Tibial nerve (tissue), 4 donors: ENCODE results near the gene KLK5.

Experiments
- EP300 ChIP-seq, 2 donors: sonication (generic); formaldehyde crosslinking; IDR thresholded peaks; one replicate each; pipeline ENCODE4 v1.6.1; 2017; ENCODE audit warnings: antibody characterized with exemption in 2 of 2, mild to moderate bottlenecking in 1 of 2
- TF ChIP-seq, protein P1 (sequence below), 5 experiments: fragments of 200-600 bp in 3 of 5; fragments of 450-650 bp in 2 of 5; sonication (generic) in 3 of 5; IDR thresholded peaks; one replicate each; pipeline ENCODE4 v1.5.1; 2016 to 2019; ENCODE audit warnings: antibody characterized with exemption in 5 of 5, mild to moderate bottlenecking in 3 of 5, moderate library complexity in 2 of 5

DNA sequence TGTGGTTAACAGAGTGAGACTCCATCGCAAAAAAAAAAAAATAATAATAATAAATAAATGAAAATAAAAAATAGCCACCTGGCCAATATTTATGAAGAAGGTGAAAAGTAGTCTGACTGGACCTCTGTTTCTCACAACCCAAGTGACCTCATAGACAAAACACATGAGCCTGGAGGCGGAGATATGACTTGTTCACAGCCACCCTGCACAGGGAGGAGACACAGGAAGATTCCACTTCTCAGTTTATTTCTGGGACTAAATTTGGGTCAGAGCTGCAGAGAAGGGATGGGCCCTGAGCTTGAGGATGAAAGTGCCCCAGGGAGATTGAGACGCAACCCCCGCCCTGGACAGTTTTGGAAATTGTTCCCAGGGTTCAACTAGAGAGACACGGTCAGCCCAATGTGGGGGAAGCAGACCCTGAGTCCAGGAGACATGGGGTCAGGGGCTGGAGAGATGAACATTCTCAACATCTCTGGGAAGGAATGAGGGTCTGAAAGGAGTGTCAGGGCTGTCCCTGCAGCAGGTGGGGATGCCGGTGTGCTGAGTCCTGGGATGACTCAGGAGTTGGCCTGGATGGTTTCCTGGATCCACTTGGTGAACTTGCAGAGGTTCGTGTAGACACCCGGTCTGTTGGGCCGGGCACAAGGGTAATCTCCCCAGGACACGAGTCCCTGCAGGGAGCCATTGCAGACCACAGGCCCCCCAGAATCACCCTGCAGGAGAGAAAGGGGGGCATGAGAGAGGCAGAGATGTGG, 9.6 kb downstream of the KLK5 start:
- TF ChIP-seq, protein P1, sequence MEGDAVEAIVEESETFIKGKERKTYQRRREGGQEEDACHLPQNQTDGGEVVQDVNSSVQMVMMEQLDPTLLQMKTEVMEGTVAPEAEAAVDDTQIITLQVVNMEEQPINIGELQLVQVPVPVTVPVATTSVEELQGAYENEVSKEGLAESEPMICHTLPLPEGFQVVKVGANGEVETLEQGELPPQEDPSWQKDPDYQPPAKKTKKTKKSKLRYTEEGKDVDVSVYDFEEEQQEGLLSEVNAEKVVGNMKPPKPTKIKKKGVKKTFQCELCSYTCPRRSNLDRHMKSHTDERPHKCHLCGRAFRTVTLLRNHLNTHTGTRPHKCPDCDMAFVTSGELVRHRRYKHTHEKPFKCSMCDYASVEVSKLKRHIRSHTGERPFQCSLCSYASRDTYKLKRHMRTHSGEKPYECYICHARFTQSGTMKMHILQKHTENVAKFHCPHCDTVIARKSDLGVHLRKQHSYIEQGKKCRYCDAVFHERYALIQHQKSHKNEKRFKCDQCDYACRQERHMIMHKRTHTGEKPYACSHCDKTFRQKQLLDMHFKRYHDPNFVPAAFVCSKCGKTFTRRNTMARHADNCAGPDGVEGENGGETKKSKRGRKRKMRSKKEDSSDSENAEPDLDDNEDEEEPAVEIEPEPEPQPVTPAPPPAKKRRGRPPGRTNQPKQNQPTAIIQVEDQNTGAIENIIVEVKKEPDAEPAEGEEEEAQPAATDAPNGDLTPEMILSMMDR (IDR thresholded peaks at IDR 0.05) = no peak
- TF ChIP-seq EP300 (IDR thresholded peaks at IDR 0.05) = no peak
